Measurements from ENCODE around the gene GNAT1.

The GNAT1 gene

GRCh38 chr3:50150863-50151686 lies 40.3 kb upstream of the GNAT1 start:
- ChIA-PET CTCF (interaction anchor here (1.2 to 1.3 kb wide), 2 partner anchors 13 to 14 kb away, joined by 3 read pairs; no protein-coding TSS in a partner anchor), POLR2A (interaction anchor here (0.8 to 1.1 kb wide), 4 partner anchors 12 to 186 kb away, joined by 3 to 4 read pairs (median 4); no protein-coding TSS in a partner anchor)
- peak; percentile 48; the same call in 1 of the 2 replicates for TF ChIP-seq L3MBTL2 (conservative IDR thresholded peaks at IDR 0.05)
- TF ChIP-seq ZNF384 (IDR thresholded peaks at IDR 0.05) = no peak
- DNase-seq (ENCODE audit: extremely low spot score) = no peak

DNA sequence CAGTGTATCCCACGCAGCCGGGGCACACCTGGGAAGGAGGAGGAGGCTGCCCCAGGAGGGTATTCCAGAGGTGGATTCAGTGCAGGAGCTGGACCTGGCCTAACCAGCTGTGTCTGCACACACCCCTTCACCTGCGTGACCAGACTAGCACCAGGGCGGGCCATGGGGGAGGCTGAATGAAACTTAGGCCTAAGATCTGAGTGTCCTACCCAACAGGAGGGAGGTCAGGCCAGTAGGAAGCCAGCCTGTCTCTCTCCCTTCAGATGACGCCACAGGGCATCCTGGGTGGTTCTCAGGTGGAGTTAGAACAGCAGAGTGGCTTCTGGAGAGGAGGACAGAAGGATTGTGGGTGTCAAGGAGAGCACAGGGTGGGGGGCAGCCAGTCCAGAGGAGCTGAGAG lies 39.7 kb upstream of the GNAT1 start:
- CTCF ChIA-PET = interaction anchor here (1.2 kb wide), 1 partner anchor 14 kb away, joined by 3 read pairs; no protein-coding TSS in a partner anchor
- POLR2A ChIA-PET = interaction anchor here (1.1 kb wide), 1 partner anchor 13 kb away, joined by 3 read pairs; no protein-coding TSS in a partner anchor
- no peak for DNase-seq (ENCODE audit: extremely low spot score)
- no peak for TF ChIP-seq TARDBP (IDR thresholded peaks at IDR 0.05)
- no peak for TF ChIP-seq NFRKB (IDR thresholded peaks at IDR 0.05)
- TF ChIP-seq, protein P1, sequence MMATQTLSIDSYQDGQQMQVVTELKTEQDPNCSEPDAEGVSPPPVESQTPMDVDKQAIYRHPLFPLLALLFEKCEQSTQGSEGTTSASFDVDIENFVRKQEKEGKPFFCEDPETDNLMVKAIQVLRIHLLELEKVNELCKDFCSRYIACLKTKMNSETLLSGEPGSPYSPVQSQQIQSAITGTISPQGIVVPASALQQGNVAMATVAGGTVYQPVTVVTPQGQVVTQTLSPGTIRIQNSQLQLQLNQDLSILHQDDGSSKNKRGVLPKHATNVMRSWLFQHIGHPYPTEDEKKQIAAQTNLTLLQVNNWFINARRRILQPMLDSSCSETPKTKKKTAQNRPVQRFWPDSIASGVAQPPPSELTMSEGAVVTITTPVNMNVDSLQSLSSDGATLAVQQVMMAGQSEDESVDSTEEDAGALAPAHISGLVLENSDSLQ (IDR thresholded peaks at IDR 0.05) = no peak
- no peak for TF ChIP-seq LEF1 (IDR thresholded peaks at IDR 0.05; ENCODE audit: borderline replicate concordance)
- TF ChIP-seq BHLHE40 (IDR thresholded peaks at IDR 0.05; ENCODE audit: borderline replicate concordance) = no peak
- TF ChIP-seq CTBP1 (IDR thresholded peaks at IDR 0.05; ENCODE audit: borderline replicate concordance) = no peak

- DNase-seq (ENCODE audit: extremely low spot score) = no peak
- CTCF ChIA-PET = interaction anchor here (0.7 to 1.7 kb wide), 3 partner anchors 31 to 351 kb away, joined by 3 to 5 read pairs (median 3); no protein-coding TSS in a partner anchor
- no peak for TF ChIP-seq ZNF384 (IDR thresholded peaks at IDR 0.05)
- no peak for TF ChIP-seq TARDBP (IDR thresholded peaks at IDR 0.05)
- TF ChIP-seq ELF4 (IDR thresholded peaks at IDR 0.05) = no peak
- no peak for TF ChIP-seq LEF1 (IDR thresholded peaks at IDR 0.05; ENCODE audit: borderline replicate concordance)
- TF ChIP-seq, protein P1 (IDR thresholded peaks at IDR 0.05) = no peak
- no peak for TF ChIP-seq FOXM1 (IDR thresholded peaks at IDR 0.05; ENCODE audit: borderline replicate concordance)
- TF ChIP-seq ARNT (IDR thresholded peaks at IDR 0.05) = no peak
- no peak for TF ChIP-seq NFRKB (IDR thresholded peaks at IDR 0.05)
- no peak for TF ChIP-seq SP1 (IDR thresholded peaks at IDR 0.05)
- POLR2A ChIA-PET = interaction anchor here (0.7 to 2.2 kb wide), 3 partner anchors 28 to 32 kb away, joined by 3 to 8 read pairs (median 4); no protein-coding TSS in a partner anchor
Measured at GRCh38 chr3:50153782-50154475, 37.5 kb upstream of the GNAT1 start.

GRCh38 chr3:50154476-50154839 lies 37.0 kb upstream of the GNAT1 start:
- CTCF ChIA-PET = interaction anchor here (1.7 kb wide), 1 partner anchor 35 kb away, joined by 5 read pairs; no protein-coding TSS in a partner anchor

DNA sequence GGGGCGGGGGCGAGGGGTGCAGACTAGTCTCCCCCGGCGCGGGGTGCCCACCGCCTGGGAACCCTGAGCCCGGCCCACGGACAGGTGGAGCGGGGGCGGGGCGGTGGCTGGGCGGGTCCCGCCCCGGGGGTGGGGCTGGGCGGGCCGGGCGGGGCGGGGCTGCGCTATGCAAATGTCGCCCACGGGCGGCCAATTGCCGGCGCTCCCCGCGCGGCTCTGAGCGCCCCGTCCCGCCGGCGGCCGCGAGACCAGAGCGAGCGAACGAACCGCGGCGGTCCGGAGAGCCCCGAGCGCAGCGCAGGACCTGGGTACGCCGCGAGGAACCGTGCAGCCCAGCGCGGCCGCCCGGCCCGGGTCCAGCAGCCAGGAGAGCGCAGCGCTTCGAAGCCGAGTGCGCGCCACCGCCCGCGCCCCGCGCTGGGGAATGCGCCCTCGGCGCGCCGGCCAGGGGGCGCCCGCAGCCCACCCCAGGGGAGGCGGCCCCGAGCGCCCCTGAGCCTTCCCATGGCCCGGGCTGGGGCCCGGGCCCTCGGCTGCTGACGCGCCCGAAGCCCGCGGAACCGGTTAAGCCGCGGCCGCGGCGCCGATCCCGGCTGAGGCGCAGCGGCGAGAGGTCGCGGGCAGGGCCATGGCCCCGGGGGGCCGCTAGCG lies 36.4 kb upstream of the GNAT1 start, which contains the start of gene SEMA3F:
Gene SEMA3F (plus strand): TSS at position 485 of the 651 bp plus-strand sequence. CDS start 4,299 bp downstream, outside the sequence.
- POLR2A ChIA-PET = interaction anchor here (0.9 to 2.2 kb wide), 2 partner anchors 30 to 33 kb away, joined by 4 to 8 read pairs; no protein-coding TSS in a partner anchor
- no peak for TF ChIP-seq ELF4 (IDR thresholded peaks at IDR 0.05)
- 0 out of 2 replicates have a peak, but pooled peaks have one; percentile 22 for TF ChIP-seq FOXM1 (IDR thresholded peaks at IDR 0.05; ENCODE audit: borderline replicate concordance)
- CTCF ChIA-PET = interaction anchor here (1.7 kb wide), 1 partner anchor 35 kb away, joined by 5 read pairs; no protein-coding TSS in a partner anchor
- peak; percentile 90 for DNase-seq (ENCODE audit: extremely low spot score)

More at GRCh38 chr3:50154476-50154839, 37.0 kb upstream of the GNAT1 start:
- POLR2A ChIA-PET = interaction anchor here (0.9 to 2.2 kb wide), 2 partner anchors 29 to 32 kb away, joined by 4 to 8 read pairs; no protein-coding TSS in a partner anchor
- TF ChIP-seq FOXK2 (IDR thresholded peaks at IDR 0.05) (no peak), HDGF (IDR thresholded peaks at IDR 0.05; ENCODE audit: borderline replicate concordance) (no peak), SUZ12 (IDR thresholded peaks at IDR 0.05) (no peak), TARDBP (IDR thresholded peaks at IDR 0.05) (no peak), NFRKB (IDR thresholded peaks at IDR 0.05) (no peak), ELF4 (IDR thresholded peaks at IDR 0.05) (no peak), L3MBTL2 (conservative IDR thresholded peaks at IDR 0.05) (no peak), FOXM1 (IDR thresholded peaks at IDR 0.05; ENCODE audit: borderline replicate concordance) (no peak), ZNF384 (IDR thresholded peaks at IDR 0.05) (no peak), BHLHE40 (IDR thresholded peaks at IDR 0.05; ENCODE audit: borderline replicate concordance) (no peak), LEF1 (IDR thresholded peaks at IDR 0.05; ENCODE audit: borderline replicate concordance) (no peak), CTBP1 (IDR thresholded peaks at IDR 0.05; ENCODE audit: borderline replicate concordance) (no peak)
- TF ChIP-seq, protein P1 (IDR thresholded peaks at IDR 0.05) = no peak
- no peak for DNase-seq (ENCODE audit: extremely low spot score)

- ChIA-PET POLR2A (interaction anchor here (1.3 kb wide), 1 partner anchor 32 kb away, joined by 3 read pairs; no protein-coding TSS in a partner anchor), CTCF (no interaction called here)
- DNase-seq (ENCODE audit: extremely low spot score) = no peak
- TF ChIP-seq HDGF (IDR thresholded peaks at IDR 0.05; ENCODE audit: borderline replicate concordance) = no peak
Measured at GRCh38 chr3:50155491-50155878, 35.9 kb upstream of the GNAT1 start.
